SK-N-SH treated with all-trans-retinoic acid at 6 μM for 48 hours (cell line): ENCODE results near the gene PHKG2.

ENCODE experiments used
- ARNTL ChIP-seq: fragments of 450-650 bp; formaldehyde crosslinking; IDR thresholded peaks from 2 replicates; pipeline ENCODE4 v1.5.0; 2020; ENCODE audit warnings: low read depth, mild to moderate bottlenecking, moderate library complexity, borderline replicate concordance
- CREB5 ChIP-seq: fragments of 250-450 bp; sonication (Bioruptor Pico); IDR thresholded peaks from 2 replicates; pipeline ENCODE4 v1.5.1; 2020; ENCODE audit warnings: low read depth, mild to moderate bottlenecking, moderate library complexity
- CSDC2 ChIP-seq: fragments of 250-450 bp; sonication (Bioruptor Pico); IDR thresholded peaks from 2 replicates; pipeline ENCODE4 v1.5.0; 2020; ENCODE audit warnings: mild to moderate bottlenecking, moderate library complexity
- GLIS3 ChIP-seq: fragments of 250-450 bp; sonication (Bioruptor Pico); IDR thresholded peaks from 2 replicates; pipeline ENCODE4 v1.5.0; 2020; ENCODE audit warnings: mild to moderate bottlenecking, moderate library complexity
- ISL1 ChIP-seq: fragments of 250-450 bp; sonication (Bioruptor Pico); IDR thresholded peaks from 2 replicates; pipeline ENCODE4 v2.1.2; 2022; ENCODE audit warnings: mild to moderate bottlenecking, moderate library complexity
- OSR1 ChIP-seq: fragments of 250-450 bp; sonication (Bioruptor Pico); IDR thresholded peaks from 2 replicates; pipeline ENCODE4 v1.8.0; 2022; ENCODE audit warnings: moderate library complexity, mild to moderate bottlenecking, inconsistent platforms
- PATZ1 ChIP-seq: fragments of 250-450 bp; sonication (Bioruptor Pico); IDR thresholded peaks from 2 replicates; pipeline ENCODE4 v1.8.0; 2020; ENCODE audit warnings: mild to moderate bottlenecking, moderate library complexity, borderline replicate concordance
- RARB ChIP-seq: fragments of 250-450 bp; sonication (Bioruptor Pico); IDR thresholded peaks from 2 replicates; pipeline ENCODE4 v1.8.0; 2021; ENCODE audit warnings: mild to moderate bottlenecking, moderate library complexity
- TSHZ2 ChIP-seq: fragments of 250-450 bp; sonication (Bioruptor Pico); IDR thresholded peaks from 2 replicates; pipeline ENCODE4 v1.5.0; 2020; ENCODE audit warnings: mild to moderate bottlenecking, moderate library complexity
- ZC3H10 ChIP-seq: fragments of 250-450 bp; sonication (Bioruptor Pico); IDR thresholded peaks from 2 replicates; pipeline ENCODE4 v1.5.1; 2021; ENCODE audit warnings: mild to moderate bottlenecking, moderate library complexity
- ZFP3 ChIP-seq: fragments of 250-450 bp; sonication (Bioruptor Pico); IDR thresholded peaks from 2 replicates; pipeline ENCODE4 v1.5.0; 2020; ENCODE audit warnings: mild to moderate bottlenecking, moderate library complexity
- ZFP30 ChIP-seq: fragments of 450-650 bp; formaldehyde crosslinking; IDR thresholded peaks from 2 replicates; pipeline ENCODE4 v1.5.0; 2022; ENCODE audit warnings: mild to moderate bottlenecking, moderate library complexity
- ZNF70 ChIP-seq: fragments of 450-650 bp; formaldehyde crosslinking; IDR thresholded peaks from 2 replicates; pipeline ENCODE4 v1.5.0; 2020; ENCODE audit warnings: mild to moderate bottlenecking, moderate library complexity
- ZNF8 ChIP-seq: fragments of 450-650 bp; formaldehyde crosslinking; IDR thresholded peaks from 2 replicates; pipeline ENCODE4 v1.5.0; 2020; ENCODE audit warnings: mild to moderate bottlenecking, moderate library complexity

- no peak for TF ChIP-seq ZFP3
- no peak for TF ChIP-seq CREB5 (CRISPR knock-in tag)
- TF ChIP-seq OSR1 (CRISPR knock-in tag), result no peak
- no peak for TF ChIP-seq GLIS3
- TF ChIP-seq CSDC2, result no peak
- TF ChIP-seq ZNF70 (CRISPR knock-in tag), result no peak
- TF ChIP-seq ZC3H10 (CRISPR knock-in tag), result no peak
- TF ChIP-seq ARNTL, result no peak
- no peak for TF ChIP-seq ZNF8 (CRISPR knock-in tag)
- TF ChIP-seq RARB (CRISPR knock-in tag), result no peak
- no peak for TF ChIP-seq ISL1
- TF ChIP-seq PATZ1, result no peak
- no peak for TF ChIP-seq TSHZ2 (CRISPR knock-in tag)
- no peak for TF ChIP-seq ZFP30 (CRISPR knock-in tag)
Measured at GRCh38 chr16:30757316-30757715, 9.1 kb downstream of the PHKG2 start.
